ENCODE results near the gene ZNF850. TPM values are rescaled to one million over a fixed set of nuclear protein-coding genes. Genes with fewer than 3 reads are reported as not detected.

Gene ZNF850
- total RNA-seq: 3.3 TPM
- long read RNA-seq, full-length matches to known transcripts: 1 of 3 reads
- long read RNA-seq, partial matches to known transcripts: 0 of 3 reads
- long read RNA-seq, other reads (novel, unspliced or antisense): 2 of 3 reads

- Histone ChIP-seq H3K4me3 (peak within 1 kb of the TSS; percentile 84), H3K4me1 (peaks cover 19% of the 10 kb centered on the region), H3K9me3 (peaks cover 45% of the 10 kb centered on the region), H3K27ac (peak within 1 kb of the TSS; percentile 82), H3K27me3 (ENCODE audit: low read depth) (no peaks in the 10 kb centered on the region), H3K36me3 (no peaks in the 10 kb centered on the region)
- no peak for TF ChIP-seq CTCF (IDR thresholded peaks at IDR 0.05)
- intact Hi-C loops (cut with DNase I): no loop called here
- peak; percentile 95 for DNase-seq
- peak; percentile 94 to 99 for ATAC-seq
These were observed at the start of gene ZNF850 for GRCh38 chr19:36772311-36773222. TSS of gene ZNF850 (minus strand) at chr19:36772807. CDS start at chr19:36762606, 10,201 bp downstream.

GRCh38 chr19:36821758-36822157 is 49.2 kb upstream of the ZNF850 start:
- Histone ChIP-seq H3K4me1 (no peaks in the 10 kb centered on the region), H3K9me3 (peaks cover 100% of the 10 kb centered on the region), H3K4me3 (no peak overlapping the region), H3K27ac (no peak overlapping the region), H3K27me3 (ENCODE audit: low read depth) (no peaks in the 10 kb centered on the region), H3K36me3 (peaks cover 47% of the 10 kb centered on the region)
- ATAC-seq (no peak), DNase-seq (no peak)
- no peak for TF ChIP-seq CTCF (IDR thresholded peaks at IDR 0.05)
- intact Hi-C loops (cut with DNase I): no loop called here

GRCh38 chr19:36819130-36819630 is 46.6 kb upstream of the ZNF850 start:
- no peak for ATAC-seq
- H3K4me1 ChIP-seq: no peaks in the 10 kb centered on the region
- intact Hi-C loops (cut with DNase I): no loop called here
- H3K36me3 ChIP-seq: peaks cover 32% of the 10 kb centered on the region
- no peaks in the 10 kb centered on the region for H3K27me3 ChIP-seq (ENCODE audit: low read depth)
- H3K9me3 ChIP-seq: peaks cover 100% of the 10 kb centered on the region
- TF ChIP-seq CTCF (IDR thresholded peaks at IDR 0.05): no peak
- no peak overlapping the region for H3K27ac ChIP-seq
- no peak overlapping the region for H3K4me3 ChIP-seq
- no peak for DNase-seq

- ATAC-seq (no peak), DNase-seq (no peak)
These were observed 34.4 kb upstream of the ZNF850 start for GRCh38 chr19:36807029-36807428.

GRCh38 chr19:36805364-36805763 is 32.8 kb upstream of the ZNF850 start:
- Histone ChIP-seq H3K27me3 (ENCODE audit: low read depth) (no peaks in the 10 kb centered on the region), H3K4me1 (no peaks in the 10 kb centered on the region), H3K27ac (no peak overlapping the region), H3K36me3 (no peaks in the 10 kb centered on the region), H3K4me3 (no peak overlapping the region), H3K9me3 (peaks cover 94% of the 10 kb centered on the region)
- ATAC-seq: no peak
- DNase-seq: no peak
- TF ChIP-seq CTCF (IDR thresholded peaks at IDR 0.05): no peak
- intact Hi-C loops (cut with DNase I): no loop called here

More at GRCh38 chr19:36807029-36807428, 34.4 kb upstream of the ZNF850 start:
- no peak for TF ChIP-seq CTCF (IDR thresholded peaks at IDR 0.05)
- H3K4me3 ChIP-seq: no peak overlapping the region
- no peaks in the 10 kb centered on the region for H3K27me3 ChIP-seq (ENCODE audit: low read depth)
- H3K36me3 ChIP-seq: no peaks in the 10 kb centered on the region
- no peak overlapping the region for H3K27ac ChIP-seq
- intact Hi-C loops (cut with DNase I): no loop called here
- H3K4me1 ChIP-seq: no peaks in the 10 kb centered on the region
- peaks cover 98% of the 10 kb centered on the region for H3K9me3 ChIP-seq
